NCI-H1694 (cell line): ENCODE results near the gene PRDX2.

ENCODE experiments used
- DNase-seq: peaks from one replicate; lab custom pipeline; 2025; lab: John Stamatoyannopoulos, UW

PRDX2 gene

GRCh38 chr19:12752056-12752781 is 49.4 kb downstream of the PRDX2 start:
- DNase-seq: no peak

GRCh38 chr19:12751635-12752034 is 50.0 kb downstream of the PRDX2 start, which contains the start of gene BEST2:
BEST2 (plus strand) TSS chr19:12751791; CDS start chr19:12752593, 802 bp downstream.
- no peak for DNase-seq

GRCh38 chr19:12750851-12751250 is 50.7 kb downstream of the PRDX2 start:
- DNase-seq: no peak

GRCh38 chr19:12749938-12750521 is 51.6 kb downstream of the PRDX2 start:
- DNase-seq: peak; percentile 1

GRCh38 chr19:12748489-12748888 is 53.1 kb downstream of the PRDX2 start:
- DNase-seq: no peak
